Measurements from ENCODE around the gene ADAMTS9.
A peak's percentile ranks its signal among the peaks of the same experiment; 100 is the strongest.

Gene ADAMTS9

GRCh38 chr3:64520334-64520733, 167.5 kb downstream of the ADAMTS9 start:
- no peak for FAIRE-seq

DNA sequence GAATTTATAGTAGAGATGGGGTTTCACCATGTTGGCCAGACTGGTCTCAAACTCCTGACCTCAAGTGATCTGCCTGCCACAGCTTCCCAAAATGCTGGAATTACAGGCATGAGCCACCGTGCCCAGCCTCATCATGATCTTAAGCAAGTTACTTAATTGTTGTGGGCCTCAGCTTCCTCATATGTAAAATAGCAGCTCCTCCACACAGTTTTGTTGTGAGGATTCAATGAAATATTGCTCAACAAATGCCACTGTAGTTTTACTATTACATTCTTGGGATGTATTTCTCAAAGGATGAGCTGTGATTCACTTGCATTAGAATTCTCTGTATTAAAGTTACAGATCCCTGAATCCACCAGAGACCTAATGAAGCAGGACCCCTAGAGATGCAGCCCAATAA, 168.8 kb downstream of the ADAMTS9 start:
- FAIRE-seq, result no peak

- no peak for FAIRE-seq
These were observed 169.3 kb downstream of the ADAMTS9 start for GRCh38 chr3:64518496-64518895.

GRCh38 chr3:64514889-64515288, 172.9 kb downstream of the ADAMTS9 start:
- FAIRE-seq, result no peak

DNA sequence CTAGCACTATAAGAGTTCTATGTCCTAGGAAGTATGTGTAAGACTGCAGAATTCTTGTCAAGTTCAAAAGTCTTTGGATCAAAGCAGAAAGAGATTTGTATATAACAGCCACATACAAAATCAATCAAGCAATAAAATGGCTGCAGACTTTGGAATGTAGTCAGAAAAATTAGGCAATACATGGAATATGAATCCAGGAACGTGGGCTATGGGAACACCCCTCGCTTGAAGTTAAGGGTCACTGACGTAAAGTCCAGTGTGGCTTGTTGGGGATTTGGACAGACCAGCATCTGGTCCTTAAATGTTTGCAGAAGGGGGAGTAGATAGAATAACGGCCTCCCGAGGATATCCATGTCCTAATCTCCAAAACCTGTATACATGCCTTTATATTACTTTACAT, 178.6 kb downstream of the ADAMTS9 start:
- no peak for FAIRE-seq

DNA sequence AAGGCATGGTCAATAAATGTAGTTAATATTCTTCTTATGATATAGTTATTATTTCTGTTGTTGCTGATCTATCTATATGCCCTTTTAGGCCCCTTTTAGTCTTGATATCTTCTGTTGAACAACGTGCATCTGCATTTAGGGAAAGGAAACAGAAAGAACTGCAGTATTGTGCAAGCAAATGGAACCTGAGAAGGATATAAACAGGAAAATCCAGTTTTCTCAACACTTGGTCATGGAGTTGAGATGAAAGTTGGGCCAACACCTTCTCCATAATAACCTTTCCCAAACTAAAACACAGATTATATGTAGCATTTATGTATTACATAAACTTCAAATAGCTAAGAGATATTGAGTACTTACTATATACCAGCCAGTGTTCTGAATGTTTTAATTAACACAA, 179.7 kb downstream of the ADAMTS9 start:
- FAIRE-seq, result no peak

GRCh38 chr3:64506255-64506654, 181.5 kb downstream of the ADAMTS9 start:
- no peak for FAIRE-seq

- FAIRE-seq, result no peak
These were observed 182.4 kb downstream of the ADAMTS9 start for GRCh38 chr3:64505419-64505818.

DNA sequence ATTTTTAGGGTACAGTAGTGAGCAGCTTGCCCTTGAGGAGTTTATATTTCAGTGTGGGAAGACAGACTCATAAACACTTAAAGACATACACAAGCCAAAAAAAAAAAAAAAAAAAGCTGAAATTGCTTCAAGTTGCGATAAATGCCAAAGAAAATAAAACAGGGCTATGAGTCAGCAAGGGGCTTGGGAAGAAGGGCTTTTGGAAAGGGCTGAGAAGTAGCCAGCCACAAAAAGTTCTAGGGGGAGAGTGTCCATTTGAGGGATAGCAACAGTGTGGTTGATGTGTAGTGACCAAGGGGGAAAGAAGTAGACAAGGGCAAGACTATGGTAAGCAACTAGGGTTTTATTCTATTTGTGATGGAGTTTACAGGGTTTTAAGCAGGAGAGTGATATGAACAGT, 185.5 kb downstream of the ADAMTS9 start:
- no peak for FAIRE-seq

- peak; percentile 64 for FAIRE-seq
These were observed 186.4 kb downstream of the ADAMTS9 start for GRCh38 chr3:64501298-64501906.

GRCh38 chr3:64496786-64497490, 190.9 kb downstream of the ADAMTS9 start:
- no peak for FAIRE-seq

GRCh38 chr3:64495781-64496334, 191.9 kb downstream of the ADAMTS9 start:
- no peak for FAIRE-seq

- no peak for FAIRE-seq
These were observed 192.5 kb downstream of the ADAMTS9 start for GRCh38 chr3:64495121-64495780.

DNA sequence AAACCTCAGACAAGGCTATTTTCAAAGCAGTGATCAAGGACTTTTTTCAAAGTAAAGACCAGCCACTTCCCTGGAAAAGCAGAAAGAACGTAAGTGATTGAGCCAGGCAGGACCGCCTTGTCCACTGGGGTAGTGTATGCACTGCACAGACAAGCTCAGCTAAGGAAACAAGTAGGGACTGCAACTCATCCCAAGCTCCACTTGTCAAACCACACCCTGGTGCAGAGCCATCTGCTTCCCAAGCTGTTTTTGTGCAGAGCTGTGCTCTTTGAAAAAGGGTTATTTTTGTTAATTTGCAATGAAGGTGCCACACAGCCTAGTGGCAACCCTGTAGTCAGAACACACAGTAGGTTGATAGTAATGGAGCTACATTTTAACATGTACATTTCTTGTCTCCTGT, 193.3 kb downstream of the ADAMTS9 start:
- FAIRE-seq, result no peak

DNA sequence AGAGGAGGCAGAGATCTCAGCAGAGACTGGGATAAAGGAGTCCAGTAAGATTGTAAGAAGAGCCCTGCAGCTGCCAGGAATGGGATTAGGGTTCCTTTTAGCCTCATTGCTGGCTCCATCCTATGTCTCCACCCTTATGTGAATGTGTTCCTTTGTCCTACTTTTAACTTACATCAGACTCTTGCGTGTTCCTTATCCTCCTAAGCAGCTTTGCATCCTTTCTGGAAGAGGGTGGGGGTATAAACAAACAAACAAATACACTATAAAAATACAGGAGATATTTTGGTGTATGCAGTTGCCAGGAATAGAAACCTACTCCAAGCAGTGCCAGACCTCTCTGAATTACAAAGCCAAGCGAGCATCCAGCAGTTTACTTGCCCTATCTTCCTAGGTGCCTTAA, 194.7 kb downstream of the ADAMTS9 start:
- FAIRE-seq, result no peak

- FAIRE-seq, result no peak
These were observed 196.0 kb downstream of the ADAMTS9 start for GRCh38 chr3:64491843-64492242.

GRCh38 chr3:64490180-64490724, 197.5 kb downstream of the ADAMTS9 start:
- FAIRE-seq, result no peak

DNA sequence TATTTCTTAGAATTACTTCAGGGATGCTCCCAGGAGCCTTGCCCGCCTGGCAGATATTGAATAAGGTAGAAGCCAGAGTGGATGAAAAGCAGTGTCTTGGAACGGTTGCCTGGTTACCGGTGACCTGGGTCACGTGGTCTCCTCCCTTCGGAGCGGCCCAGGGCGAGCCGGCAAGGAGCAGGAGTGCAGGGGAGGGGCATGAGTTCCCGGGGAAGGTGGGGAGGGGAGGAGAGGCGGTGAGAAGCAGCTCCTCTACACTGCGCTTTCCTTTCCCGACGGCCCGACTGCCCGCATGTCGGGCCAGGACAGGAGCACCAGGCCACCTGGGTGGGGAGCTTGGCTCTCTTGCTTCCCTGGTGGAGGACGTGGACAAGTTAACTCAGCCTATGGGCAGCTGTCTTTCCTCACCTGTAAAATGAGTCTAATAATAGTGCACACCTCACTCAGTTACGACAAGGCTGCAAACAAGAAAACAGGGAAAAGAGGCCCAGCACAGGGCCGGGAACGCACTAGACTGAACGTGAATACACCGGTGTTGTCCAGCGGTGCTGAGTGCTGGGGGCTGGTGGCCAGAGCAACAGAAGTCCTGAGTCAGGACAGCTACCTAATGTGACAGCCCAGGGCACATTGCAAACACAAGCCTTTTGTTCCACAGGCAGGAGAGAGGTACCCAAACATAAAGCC, 198.3 kb downstream of the ADAMTS9 start:
- FAIRE-seq, result no peak

GRCh38 chr3:64488939-64489338, 198.9 kb downstream of the ADAMTS9 start:
- no peak for FAIRE-seq

GRCh38 chr3:64484289-64484992, 203.4 kb downstream of the ADAMTS9 start:
- FAIRE-seq, result peak; percentile 92

- FAIRE-seq, result no peak
These were observed 204.3 kb downstream of the ADAMTS9 start for GRCh38 chr3:64483467-64483866.

GRCh38 chr3:64475037-64475436, 212.8 kb downstream of the ADAMTS9 start:
- FAIRE-seq, result no peak
